AG04449 (cell line): Measurements from ENCODE around the gene DOC2A.

Experiments
- CTCF ChIA-PET: fragments of 350-600 bp; formaldehyde crosslinking; extraction: SDS; loops from one replicate; lab custom pipeline; 2021; ENCODE audit warnings: antibody characterized with exemption; lab: Yijun Ruan, JAX
- POLR2A ChIA-PET: fragments of 400-600, 350-600 bp; formaldehyde crosslinking; extraction: SDS; loops from one replicate; lab custom pipeline; 2020; ENCODE audit warnings: antibody characterized with exemption, inconsistent platforms; lab: Yijun Ruan, JAX
- DNase-seq: peaks from one replicate; pipeline ENCODE4 v3.0.0-alpha.2; 2010; ENCODE audit warnings: low read depth, low spot score
- H3K4me3 ChIP-seq: 2 replicates; pipeline ENCODE4 v1.5.1; 2011; ENCODE audit warnings: low read depth, mild to moderate bottlenecking, control low read depth, low read length
- CTCF ChIP-seq: IDR thresholded peaks from one replicate; pipeline ENCODE4 v1.5.1; 2011; ENCODE audit warnings: mild to moderate bottlenecking, moderate library complexity, low read length, control low read depth, inconsistent platforms; ENCODE audit not compliant: insufficient read depth; ENCODE audit errors: missing control alignments

The DOC2A gene

GRCh38 chr16:30030011-30030685, 19.3 kb upstream of the DOC2A start:
- CTCF ChIA-PET, result interaction anchor here (2.0 to 4.2 kb wide), 5 partner anchors 7 to 331 kb away, joined by 13 to 41 read pairs (median 28); partner anchors contain the start of gene C16orf92
- H3K4me3 ChIP-seq, result no peak overlapping the region
- no peak for DNase-seq
- TF ChIP-seq CTCF, result no peak
- POLR2A ChIA-PET, result no interaction called here

- CTCF ChIA-PET, result interaction anchor here (0.7 to 1.2 kb wide), 2 partner anchors 9 to 314 kb away, joined by 3 read pairs; no protein-coding TSS in a partner anchor
- TF ChIP-seq CTCF, result no peak
- POLR2A ChIA-PET, result no interaction called here
- H3K4me3 ChIP-seq, result no peak overlapping the region
- no peak for DNase-seq
These were observed 17.7 kb upstream of the DOC2A start for GRCh38 chr16:30028438-30029076.

- H3K4me3 ChIP-seq, result no peak overlapping the region
- POLR2A ChIA-PET, result no interaction called here
- CTCF ChIA-PET, result interaction anchor here (0.7 to 1.2 kb wide), 2 partner anchors 8 to 313 kb away, joined by 3 read pairs; no protein-coding TSS in a partner anchor
- no peak for DNase-seq
- no peak for TF ChIP-seq CTCF
These were observed 17.0 kb upstream of the DOC2A start for GRCh38 chr16:30027588-30028437.

- TF ChIP-seq CTCF, result no peak
- no peak overlapping the region for H3K4me3 ChIP-seq
- POLR2A ChIA-PET, result no interaction called here
- CTCF ChIA-PET, result no interaction called here
- no peak for DNase-seq
These were observed 15.6 kb upstream of the DOC2A start for GRCh38 chr16:30026449-30026848.

- no peak overlapping the region for H3K4me3 ChIP-seq
- DNase-seq, result no peak
- POLR2A ChIA-PET, result no interaction called here
- CTCF ChIA-PET, result no interaction called here
- no peak for TF ChIP-seq CTCF
These were observed 14.7 kb upstream of the DOC2A start for GRCh38 chr16:30025574-30025973.
